ENCODE data around the gene PROM2.

The PROM2 gene

GRCh38 chr2:95260028-95261023, 13.9 kb upstream of the PROM2 start:
- H3K27me3 ChIP-seq: no peaks in the 10 kb centered on the region
- no peak for TF ChIP-seq CTCF (IDR thresholded peaks at IDR 0.05)
- no peaks in the 10 kb centered on the region for H3K9me3 ChIP-seq
- H3K27ac ChIP-seq: no peak overlapping the region
- no peaks in the 10 kb centered on the region for H3K4me1 ChIP-seq (ENCODE audit: control insufficient read depth in 1 of 2, insufficient read depth in 1 of 2, low read depth in 1 of 2, low read length in 1 of 2)
- no peak overlapping the region for H3K4me3 ChIP-seq (ENCODE audit: low read depth in 1 of 2, low read length in 1 of 2)
- H3K36me3 ChIP-seq: no peaks in the 10 kb centered on the region

GRCh38 chr2:95261602-95262001, 12.6 kb upstream of the PROM2 start:
- H3K36me3 ChIP-seq: no peaks in the 10 kb centered on the region
- H3K27ac ChIP-seq: no peak overlapping the region
- no peaks in the 10 kb centered on the region for H3K9me3 ChIP-seq
- H3K4me3 ChIP-seq (ENCODE audit: low read depth in 1 of 2, low read length in 1 of 2): no peak overlapping the region
- H3K4me1 ChIP-seq (ENCODE audit: control insufficient read depth in 1 of 2, insufficient read depth in 1 of 2, low read depth in 1 of 2, low read length in 1 of 2): no peaks in the 10 kb centered on the region
- no peak for TF ChIP-seq CTCF (IDR thresholded peaks at IDR 0.05)
- H3K27me3 ChIP-seq: no peaks in the 10 kb centered on the region

- Histone ChIP-seq H3K4me1 (ENCODE audit: control insufficient read depth in 1 of 2, insufficient read depth in 1 of 2, low read depth in 1 of 2, low read length in 1 of 2) (no peaks in the 10 kb centered on the region), H3K9me3 (no peaks in the 10 kb centered on the region), H3K4me3 (ENCODE audit: low read depth in 1 of 2, low read length in 1 of 2) (no peak overlapping the region), H3K27me3 (no peaks in the 10 kb centered on the region), H3K36me3 (no peaks in the 10 kb centered on the region), H3K27ac (no peak overlapping the region)
- TF ChIP-seq CTCF (IDR thresholded peaks at IDR 0.05): no peak
Measured at GRCh38 chr2:95262896-95263542, 11.2 kb upstream of the PROM2 start.

GRCh38 chr2:95264624-95265023, 9.6 kb upstream of the PROM2 start:
- Histone ChIP-seq H3K4me1 (ENCODE audit: control insufficient read depth in 1 of 2, insufficient read depth in 1 of 2, low read depth in 1 of 2, low read length in 1 of 2) (no peaks in the 10 kb centered on the region), H3K36me3 (no peaks in the 10 kb centered on the region), H3K27ac (no peak overlapping the region), H3K9me3 (no peaks in the 10 kb centered on the region), H3K27me3 (no peaks in the 10 kb centered on the region), H3K4me3 (ENCODE audit: low read depth in 1 of 2, low read length in 1 of 2) (no peak overlapping the region)
- no peak for TF ChIP-seq CTCF (IDR thresholded peaks at IDR 0.05)

- H3K9me3 ChIP-seq: no peaks in the 10 kb centered on the region
- H3K4me1 ChIP-seq (ENCODE audit: control insufficient read depth in 1 of 2, insufficient read depth in 1 of 2, low read depth in 1 of 2, low read length in 1 of 2): no peaks in the 10 kb centered on the region
- no peaks in the 10 kb centered on the region for H3K36me3 ChIP-seq
- H3K27ac ChIP-seq: no peak overlapping the region
- TF ChIP-seq CTCF (IDR thresholded peaks at IDR 0.05): no peak
- H3K27me3 ChIP-seq: no peaks in the 10 kb centered on the region
- no peak overlapping the region for H3K4me3 ChIP-seq (ENCODE audit: low read depth in 1 of 2, low read length in 1 of 2)
Measured at GRCh38 chr2:95265182-95265581, 9.1 kb upstream of the PROM2 start.
